Fibroblast of skin of scalp (primary cell): ENCODE data around the gene PTPRG.

Experiments used
- DNase-seq: peaks from one replicate; pipeline ENCODE4 v3.0.0-alpha.2; 2013

The PTPRG gene

DNA sequence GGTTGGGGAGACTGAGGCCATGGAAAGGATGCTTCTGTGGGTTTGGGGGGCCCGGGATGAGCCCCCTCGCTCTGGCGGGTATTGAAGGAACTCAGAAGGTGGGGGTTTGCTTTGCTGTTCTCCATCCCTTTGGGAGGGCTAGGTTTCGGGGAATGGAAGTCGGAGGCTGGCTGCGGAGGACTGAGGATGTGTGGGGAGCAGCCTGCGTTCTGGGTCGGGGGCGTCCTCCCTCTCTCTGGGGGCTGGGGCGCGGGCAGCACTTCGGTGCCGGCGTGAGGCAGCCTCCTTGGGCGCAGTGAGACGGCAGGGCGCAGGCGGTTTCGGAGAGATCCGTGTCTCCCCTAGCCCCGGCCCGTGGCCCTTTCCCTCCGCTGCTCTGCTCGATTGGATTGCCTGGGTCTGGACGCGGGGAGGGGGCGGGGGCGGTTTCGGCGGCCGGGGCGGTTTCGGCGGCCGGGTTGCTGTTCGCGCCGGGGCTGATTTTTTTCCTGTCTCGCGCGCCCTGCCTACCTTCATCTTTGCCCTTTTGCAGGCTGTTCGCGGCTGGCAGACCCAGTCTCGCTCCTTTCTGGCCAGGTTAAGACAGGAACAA lies 1.4 kb downstream of the PTPRG start:
- peak; percentile 45 for DNase-seq

DNA sequence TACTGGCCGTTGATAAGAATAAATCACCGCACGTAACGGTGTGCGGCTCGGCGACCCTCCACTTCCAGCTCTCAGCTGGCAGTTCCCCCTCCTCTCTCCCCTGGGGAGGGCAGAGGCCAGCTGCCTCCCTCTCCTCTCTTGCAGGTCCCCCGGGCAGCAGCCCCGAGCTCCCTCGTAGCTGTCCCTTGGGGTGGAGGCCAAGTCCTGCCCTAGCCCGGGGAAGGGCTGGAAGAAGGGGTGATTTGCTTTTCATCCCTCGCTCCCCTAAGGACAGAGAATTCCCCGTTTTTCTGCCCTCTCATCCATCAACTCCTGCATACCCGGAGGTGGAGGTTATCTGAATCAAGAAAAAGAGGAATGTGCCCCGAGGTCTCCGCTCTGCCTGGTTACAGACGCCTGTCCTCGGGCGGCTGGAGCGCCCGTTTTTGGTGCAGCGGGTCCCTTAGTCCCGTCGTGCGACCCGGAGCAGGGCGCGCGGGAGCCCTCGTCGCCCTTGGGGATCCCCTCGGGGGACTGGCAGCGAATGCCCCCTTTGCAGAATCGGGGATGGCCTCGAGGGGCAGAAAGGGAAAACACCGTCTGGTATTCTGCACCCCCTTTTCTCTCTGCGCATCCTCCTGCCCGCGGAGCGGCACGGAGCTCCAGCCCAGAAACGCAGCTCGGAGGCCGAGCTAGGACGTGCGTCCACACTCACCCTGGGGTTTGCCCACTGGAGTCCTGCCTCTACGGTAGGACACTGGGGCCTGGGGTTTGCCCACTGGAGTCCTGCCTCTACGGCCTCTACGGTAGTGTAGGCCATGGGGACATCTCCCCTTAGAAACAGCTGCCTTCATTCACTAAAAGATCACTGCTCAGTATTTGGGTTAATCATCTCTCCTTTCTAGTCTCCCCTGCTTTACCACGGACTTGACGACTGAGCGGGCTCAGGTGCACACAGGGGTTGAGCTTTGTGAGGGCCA lies 2.2 kb downstream of the PTPRG start:
- DNase-seq = no peak

DNA sequence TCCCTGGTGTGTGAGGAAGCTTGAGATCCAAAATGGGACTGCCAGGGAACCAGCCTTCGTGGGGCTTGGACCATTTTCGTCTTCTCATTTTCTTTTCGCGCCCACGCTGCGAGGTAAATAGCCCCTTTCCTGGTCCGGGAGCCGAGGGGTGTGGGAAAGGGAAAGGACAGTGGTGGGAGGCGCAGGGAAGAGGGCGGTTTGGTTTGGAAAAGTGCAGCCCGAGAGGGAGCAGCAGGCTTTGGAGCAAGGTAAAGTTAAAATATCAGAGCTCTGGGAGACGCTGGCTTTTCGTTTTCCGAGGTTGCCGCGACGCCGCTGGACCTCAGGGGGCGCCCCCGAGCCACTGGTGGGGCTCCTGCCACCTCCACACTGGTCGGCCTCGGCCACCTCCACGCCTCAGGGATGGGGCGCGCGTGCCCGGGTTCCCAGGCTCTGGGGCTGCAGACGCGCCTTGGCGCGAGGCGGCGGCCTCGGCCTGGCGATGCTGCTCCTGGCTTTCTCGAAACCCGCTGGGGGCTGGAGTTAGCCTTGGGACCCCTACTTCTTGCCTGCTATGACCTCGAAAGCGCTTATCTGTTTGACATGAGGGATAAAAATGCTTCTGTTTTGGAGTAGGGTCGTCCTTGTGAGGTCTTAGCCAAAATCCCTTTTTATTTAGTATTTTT lies 3.2 kb downstream of the PTPRG start:
- peak; percentile 72 for DNase-seq

- DNase-seq = no peak
These were observed 4.2 kb downstream of the PTPRG start for GRCh38 chr3:61565569-61565968.

DNA sequence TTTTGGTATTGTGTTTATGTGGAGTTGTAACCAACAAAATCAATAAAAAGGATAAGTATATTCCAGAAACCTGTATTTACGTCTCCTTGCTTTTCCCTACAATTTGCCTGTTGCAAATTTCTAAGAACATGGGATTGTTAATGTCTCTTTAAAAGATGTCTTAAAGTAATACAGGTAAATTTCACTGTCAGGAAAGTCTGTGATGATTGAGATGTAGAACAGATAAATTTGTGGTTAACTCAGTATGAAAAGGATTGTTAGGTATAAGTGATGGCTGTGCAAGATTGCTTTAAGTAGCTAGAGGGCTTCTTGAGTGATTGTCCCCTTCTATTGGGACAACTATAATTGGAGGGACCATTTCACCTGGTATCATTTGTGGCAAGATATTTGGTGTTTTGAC lies 6.8 kb downstream of the PTPRG start:
- DNase-seq = no peak

- no peak for DNase-seq
These were observed 8.6 kb downstream of the PTPRG start for GRCh38 chr3:61569856-61570580.

- no peak for DNase-seq
These were observed 9.4 kb downstream of the PTPRG start for GRCh38 chr3:61570813-61571212.

DNA sequence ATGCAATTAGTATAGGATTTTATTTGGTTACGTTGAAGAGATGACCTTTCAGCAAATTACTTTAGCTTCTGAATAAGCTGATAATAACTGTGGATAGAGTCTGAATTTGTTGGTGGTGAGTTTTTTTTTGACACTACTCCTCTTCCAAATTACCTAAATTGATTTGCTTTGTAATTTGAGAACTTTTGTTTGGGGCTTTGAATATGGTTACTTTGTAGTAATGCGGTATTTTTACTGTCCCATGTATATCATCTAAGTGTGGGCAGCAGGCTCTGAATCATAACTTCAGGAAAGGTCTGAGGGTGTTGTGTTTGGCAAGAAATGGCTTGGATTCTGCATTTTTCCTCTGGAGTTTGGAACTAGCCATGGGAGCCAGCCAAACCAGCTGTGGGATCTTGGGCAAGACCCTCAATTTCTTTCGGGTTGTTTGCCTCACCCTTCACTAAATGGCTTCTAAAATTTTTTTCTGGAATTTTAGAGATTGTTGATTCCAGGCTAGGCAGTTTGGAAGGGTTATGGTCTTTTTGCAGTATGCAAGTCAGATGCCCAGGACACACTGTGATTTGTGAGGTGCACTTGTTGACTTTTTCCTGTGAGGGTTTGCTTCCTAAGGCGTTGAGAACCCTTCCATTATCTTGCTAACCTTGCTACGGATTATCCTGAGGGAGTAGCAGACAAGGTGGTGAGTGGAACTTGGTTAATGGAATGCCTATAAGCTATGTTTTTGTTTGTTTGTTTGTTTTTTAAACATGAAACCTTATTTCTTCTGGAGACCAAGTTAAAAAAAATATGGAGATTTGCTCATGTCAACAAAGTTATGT lies 10.4 kb downstream of the PTPRG start:
- peak; percentile 93 for DNase-seq

- no peak for DNase-seq
These were observed 11.5 kb downstream of the PTPRG start for GRCh38 chr3:61572879-61573278.

- peak; percentile 55 for DNase-seq
These were observed 12.1 kb downstream of the PTPRG start for GRCh38 chr3:61573441-61573840.

- DNase-seq = peak; percentile 98
These were observed 13.5 kb downstream of the PTPRG start for GRCh38 chr3:61574854-61575253.

DNA sequence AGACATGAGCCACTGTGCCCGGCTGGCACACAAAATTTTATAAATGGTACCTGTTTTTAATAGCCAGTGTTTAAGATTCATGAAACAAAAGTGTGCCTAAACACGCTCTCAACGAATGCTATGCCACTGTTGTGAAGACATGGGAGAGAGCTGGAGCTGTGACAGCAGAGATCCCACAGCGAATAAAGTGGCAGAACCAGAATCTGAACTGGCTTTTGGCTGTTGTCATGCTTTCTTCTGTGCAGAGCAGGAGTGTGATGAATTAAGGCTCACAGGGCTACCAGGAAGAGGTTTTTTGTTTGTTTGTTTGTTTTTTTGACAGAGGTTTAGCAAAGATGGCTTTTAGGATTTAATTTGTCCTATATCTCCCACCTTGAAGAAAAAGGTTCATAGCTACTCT lies 14.5 kb downstream of the PTPRG start:
- no peak for DNase-seq

DNA sequence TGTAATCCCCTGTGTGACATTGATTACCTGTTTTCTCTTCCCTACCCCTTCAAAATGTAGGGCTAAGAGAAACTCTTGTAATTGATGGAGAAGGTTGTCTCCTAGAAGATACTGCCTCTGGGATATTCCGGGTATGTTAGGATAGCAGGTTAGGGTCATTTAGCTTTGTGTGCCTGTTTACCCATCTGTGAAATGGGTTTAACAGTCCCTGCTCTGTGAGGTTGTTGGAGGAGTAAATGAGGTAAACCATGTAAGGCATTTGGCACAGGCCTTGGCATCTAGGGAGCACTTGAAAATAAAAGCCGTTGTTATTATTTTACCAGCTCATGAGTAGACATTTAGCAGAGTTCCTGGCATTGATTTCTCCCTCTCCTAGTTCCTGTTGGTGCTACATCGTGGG lies 16.4 kb downstream of the PTPRG start:
- DNase-seq = no peak

DNA sequence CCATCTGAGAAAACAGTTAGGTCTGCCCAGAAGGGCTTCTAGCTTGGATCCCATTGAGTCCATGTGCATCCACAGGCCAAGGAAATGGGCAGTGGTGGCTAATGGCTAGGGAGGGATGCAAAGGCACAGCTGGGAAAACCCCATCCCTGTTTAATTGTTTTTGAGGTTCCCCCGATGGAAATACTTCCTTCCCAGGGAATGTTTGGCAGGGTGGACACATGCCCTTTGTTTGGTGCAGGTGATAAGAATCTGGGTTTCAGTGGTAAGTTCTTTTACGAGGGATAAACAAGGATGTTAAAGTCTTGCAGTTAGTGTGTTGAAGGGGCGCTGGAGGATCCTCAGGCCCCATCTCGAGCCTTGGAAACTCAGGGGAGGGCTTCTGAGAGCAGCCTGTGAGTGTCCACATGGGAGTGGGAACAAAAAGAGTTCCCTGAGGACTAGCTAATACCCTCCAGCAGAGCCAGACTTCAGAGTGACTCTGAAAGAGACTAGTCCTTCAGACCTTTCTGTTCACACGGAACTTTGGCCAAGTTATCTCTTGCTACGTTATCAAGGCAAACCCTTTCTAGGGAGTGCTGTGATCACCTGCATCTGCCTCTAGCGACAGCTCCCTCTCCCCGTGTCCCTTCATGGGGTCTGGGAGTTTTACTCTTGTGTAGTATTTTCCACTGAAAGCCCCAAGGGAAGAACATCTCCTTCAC lies 17.4 kb downstream of the PTPRG start:
- DNase-seq = no peak

DNA sequence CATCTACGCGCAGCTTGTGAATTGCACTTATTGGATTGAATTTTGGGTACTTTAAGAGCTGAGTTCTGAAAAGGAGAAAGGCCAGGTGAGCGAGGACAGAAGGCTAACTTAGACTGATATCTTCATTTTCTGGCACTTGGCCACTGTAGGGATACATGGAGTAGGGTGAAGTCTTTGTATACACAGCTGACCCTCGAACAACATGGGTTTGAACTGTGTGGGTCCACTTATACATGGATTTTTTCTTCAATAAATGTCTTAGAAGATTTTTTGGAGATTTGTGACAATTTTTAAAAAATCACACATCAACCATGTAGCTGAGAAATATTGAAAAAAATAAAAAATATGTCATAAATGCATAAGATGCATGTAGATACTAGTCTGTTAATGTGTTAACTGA lies 18.3 kb downstream of the PTPRG start:
- DNase-seq = no peak

GRCh38 chr3:61580982-61581643 lies 19.7 kb downstream of the PTPRG start:
- no peak for DNase-seq

DNA sequence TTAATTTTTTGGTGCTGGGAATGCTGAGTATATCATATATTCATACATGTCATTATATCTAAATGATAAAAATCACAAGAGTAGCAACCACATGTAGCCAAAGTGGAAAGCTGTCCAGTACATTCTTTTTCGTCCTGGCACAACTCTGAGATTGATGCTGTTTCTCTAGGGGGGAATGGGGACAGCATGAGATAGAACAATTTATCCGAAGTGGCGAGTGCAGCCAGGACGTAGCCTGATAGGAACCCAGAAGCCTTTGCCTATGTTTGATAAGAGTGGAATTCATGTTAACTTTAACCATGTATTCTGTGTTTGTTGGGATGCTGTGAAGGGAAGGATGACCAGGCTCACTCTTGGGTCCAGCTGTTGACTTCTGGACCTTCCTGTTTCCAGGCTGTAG lies 20.9 kb downstream of the PTPRG start:
- DNase-seq = no peak

- DNase-seq = no peak
These were observed 21.5 kb downstream of the PTPRG start for GRCh38 chr3:61582846-61583245.

DNA sequence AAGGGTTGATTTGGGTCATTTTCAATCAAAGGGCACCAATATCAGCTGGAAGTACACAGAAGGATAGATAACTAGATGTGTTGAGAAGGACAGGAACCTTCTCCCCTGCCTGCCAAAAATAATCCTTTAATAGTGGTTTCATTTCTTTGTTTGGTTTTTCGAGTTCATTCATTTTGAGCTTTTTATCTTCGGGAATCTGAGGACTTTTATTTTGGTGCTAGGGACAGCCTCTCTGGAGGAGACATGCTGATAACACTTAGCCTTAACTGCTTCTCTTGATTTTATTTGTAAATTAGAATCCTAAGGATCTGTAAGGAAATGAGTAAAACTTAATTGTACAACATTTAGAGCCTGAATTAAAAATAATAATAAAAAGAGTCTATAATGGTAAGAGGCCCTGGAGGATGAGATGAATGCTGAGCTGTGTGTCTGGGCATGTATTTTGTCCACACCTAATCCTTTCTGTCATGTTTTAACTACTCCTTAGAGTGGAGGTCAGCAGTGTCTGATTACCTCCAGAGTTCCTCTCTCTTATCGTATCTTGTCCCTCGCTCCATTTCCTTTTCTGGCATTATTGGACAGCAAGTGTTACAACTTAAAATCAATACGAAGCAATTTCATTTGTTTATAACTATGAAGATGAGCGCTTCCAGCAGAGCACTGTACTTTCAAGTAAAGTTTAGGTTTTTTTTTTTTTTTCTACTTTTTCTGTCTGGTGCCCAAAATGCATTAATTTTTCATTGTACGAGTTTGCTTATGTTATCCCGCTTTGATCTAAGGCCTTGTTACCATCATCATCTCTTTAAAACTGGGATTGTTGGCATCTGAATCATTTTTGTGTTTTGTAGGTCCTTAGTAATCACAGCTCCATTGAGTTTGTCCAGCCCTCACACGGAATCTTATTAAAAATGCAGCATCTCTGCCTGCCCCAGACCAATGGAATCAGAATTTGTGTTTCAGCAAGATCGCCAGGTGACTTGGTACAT lies 22.8 kb downstream of the PTPRG start:
- DNase-seq = no peak
